HUDEP-2 (cell line): ENCODE measurements around the gene MOXD1.
A peak's percentile ranks its signal among the peaks of the same experiment; 100 is the strongest.
"Not testable (repeated sequence)": the region's sequence is repeated elsewhere in the genome, so short reads cannot be mapped to it uniquely, and the experiment has no call there.

Experiments used
- DNase-seq, 76 experiments: peaks; one replicate each; lab custom pipeline; 2025; ENCODE audit not compliant: unreplicated experiment in 76 of 76; lab: John Stamatoyannopoulos, UW

The MOXD1 gene

GRCh38 chr6:132285004-132285780 is 116.1 kb downstream of the MOXD1 start:
- DNase-seq = no peak

DNA sequence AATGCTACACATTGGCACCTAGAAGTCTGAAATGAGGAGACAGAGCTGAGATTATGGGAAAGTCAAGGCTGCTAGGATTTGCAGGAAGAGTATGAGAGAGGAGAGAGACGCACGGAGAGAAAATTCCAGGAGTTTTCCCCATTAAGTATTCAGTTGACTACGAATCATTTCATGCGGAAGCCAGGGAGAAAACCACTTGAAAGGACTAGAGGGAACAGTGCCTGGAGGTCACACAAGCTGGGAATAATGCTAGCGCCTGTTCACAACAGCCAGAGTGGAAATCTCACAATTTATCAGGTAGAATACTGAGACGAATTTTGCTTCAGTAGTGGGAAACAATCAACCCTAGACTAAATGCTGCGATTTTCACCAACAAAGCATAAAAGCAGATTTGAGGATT is 118.6 kb downstream of the MOXD1 start:
- no peak for DNase-seq

DNA sequence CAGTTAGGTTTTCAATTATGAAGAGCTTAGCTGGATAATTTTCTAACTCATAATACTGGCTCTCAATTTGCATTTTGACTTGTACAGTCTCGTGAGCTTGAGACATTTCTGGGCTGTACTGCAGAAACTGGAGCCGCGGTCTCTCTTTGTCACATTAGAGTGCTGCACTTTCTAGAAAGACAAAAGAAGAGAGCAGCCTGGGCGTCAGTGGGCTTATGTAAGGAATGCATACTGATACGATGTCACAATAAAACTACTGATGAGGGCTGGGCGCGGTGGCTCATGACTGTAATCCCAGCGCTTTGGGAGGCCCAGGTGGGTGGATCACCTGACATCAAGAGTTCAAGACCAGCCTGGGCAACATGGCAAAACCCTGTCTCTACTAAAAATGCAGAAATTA is 120.8 kb downstream of the MOXD1 start:
- DNase-seq = no peak

- peak in 67 of 76 experiments; percentile 12 to 88 (median 59) for DNase-seq
Observed at GRCh38 chr6:132279592-132280139, 121.6 kb downstream of the MOXD1 start.

- no peak for DNase-seq
Observed at GRCh38 chr6:132275066-132275970, 126.0 kb downstream of the MOXD1 start.

DNA sequence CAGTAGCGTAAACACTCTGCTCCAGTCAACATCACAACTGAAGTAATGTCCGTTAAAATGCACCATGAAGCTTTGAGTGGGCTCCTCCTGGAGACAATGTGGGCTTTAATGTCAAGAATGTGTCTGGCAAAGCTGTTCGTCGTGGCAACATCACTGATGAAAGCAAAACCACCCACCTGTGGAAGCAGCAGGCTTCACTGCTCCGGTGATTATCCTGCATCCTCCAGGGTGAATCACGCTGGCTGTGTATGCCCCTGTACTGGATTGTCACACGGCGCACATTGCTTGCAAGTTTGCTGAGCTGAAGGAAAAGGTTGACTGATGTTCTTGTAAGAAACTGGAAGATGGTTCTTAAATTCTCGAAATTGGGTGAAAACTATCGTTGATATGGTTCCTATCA is 128.5 kb downstream of the MOXD1 start:
- DNase-seq = no peak

DNA sequence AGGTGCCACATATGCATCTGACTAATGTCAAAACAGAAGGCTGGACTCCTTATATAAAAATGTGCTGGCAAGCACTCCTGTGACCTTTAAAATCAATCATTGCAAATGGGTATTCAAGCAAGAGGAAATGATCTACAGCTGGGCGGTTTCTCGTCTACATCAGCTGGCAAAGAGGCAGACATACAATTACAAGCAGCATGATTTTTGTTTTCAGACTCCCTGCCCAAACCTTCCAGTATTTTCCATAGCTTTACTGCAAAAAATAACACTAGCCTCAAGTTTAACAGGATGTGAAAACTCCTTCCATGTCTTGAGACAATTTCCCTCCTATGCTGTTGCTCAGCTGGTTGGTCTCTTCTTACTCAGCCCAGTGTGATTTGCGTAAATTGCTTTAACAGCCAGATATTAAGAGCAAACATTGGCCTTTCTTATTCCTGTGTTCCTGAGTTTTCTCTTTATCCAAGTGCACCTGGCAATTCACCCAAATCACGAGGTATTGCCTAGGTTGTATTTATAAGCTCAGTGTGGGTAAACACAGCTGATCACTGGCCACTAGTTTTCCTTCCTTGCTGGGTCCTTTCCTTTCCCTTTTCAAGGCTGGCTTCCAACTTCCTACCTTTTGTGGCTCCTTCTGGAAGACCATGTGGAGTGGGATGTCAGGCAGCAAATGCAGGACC is 130.4 kb downstream of the MOXD1 start:
- DNase-seq = no peak

GRCh38 chr6:132268666-132269065 is 132.6 kb downstream of the MOXD1 start:
- DNase-seq = not testable (repeated sequence)

- DNase-seq = no peak
Observed at GRCh38 chr6:132268209-132268608, 133.1 kb downstream of the MOXD1 start.

- no peak for DNase-seq
Observed at GRCh38 chr6:132265451-132266097, 135.7 kb downstream of the MOXD1 start.

GRCh38 chr6:132264021-132264500 is 137.2 kb downstream of the MOXD1 start:
- DNase-seq = no peak

DNA sequence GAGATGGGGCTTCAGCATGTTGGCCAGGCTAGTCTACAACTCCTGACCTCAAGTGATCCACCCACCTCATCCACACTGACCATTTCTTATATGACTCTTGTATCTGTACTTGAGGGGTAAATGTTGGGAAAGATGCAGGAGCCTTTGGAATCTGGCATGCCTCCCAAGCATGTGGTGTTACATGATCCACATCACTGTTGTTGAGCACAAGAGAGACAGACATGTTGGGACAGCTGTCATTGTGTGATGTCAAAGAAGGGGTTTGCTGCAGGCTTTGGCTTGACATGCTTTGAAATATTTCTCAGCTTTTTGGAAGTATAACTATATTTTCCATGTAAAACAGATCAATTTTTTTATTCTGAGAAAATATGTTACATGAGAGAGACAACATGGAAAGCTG is 139.9 kb downstream of the MOXD1 start:
- DNase-seq = no peak

DNA sequence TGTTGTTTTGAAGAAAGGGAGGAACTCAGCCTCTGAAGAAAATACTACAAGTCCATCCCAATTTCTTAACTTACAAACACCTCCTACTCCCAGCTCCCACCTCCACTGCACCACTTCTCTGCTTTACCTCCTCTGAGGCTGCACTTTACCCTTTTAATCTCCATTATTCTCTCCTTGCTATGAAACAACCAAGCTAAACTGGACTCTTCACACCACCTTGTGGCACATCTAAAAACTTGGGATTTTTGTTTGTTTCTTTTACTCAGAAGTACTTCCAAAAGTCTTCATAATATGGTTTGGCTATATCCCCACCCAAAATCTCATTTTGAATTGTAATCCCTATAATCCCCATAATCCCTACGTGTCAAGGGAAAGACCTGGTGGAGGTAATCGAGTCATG is 142.2 kb downstream of the MOXD1 start:
- peak in 1 of 76 experiments; percentile 14 for DNase-seq

GRCh38 chr6:132257561-132257960 is 143.7 kb downstream of the MOXD1 start:
- no peak for DNase-seq

DNA sequence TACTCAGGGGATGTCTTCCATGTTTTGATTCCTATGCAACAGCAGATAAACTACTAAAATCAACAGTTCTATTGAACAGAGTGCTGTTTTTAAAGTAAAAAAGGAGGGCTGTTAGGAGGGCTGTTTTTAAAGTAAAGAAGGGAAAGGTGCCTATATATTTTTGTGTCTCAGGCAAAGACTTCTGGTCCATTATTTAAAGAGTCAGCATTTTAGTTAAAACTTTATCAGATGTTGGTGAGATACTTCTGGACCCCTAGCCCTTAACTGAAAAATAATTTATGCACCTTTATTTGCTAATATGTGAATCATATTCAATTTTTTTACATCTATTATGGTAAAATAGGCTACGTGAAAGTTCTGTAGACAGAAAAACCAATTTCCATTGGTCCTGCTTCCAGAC is 144.8 kb downstream of the MOXD1 start:
- DNase-seq = no peak

DNA sequence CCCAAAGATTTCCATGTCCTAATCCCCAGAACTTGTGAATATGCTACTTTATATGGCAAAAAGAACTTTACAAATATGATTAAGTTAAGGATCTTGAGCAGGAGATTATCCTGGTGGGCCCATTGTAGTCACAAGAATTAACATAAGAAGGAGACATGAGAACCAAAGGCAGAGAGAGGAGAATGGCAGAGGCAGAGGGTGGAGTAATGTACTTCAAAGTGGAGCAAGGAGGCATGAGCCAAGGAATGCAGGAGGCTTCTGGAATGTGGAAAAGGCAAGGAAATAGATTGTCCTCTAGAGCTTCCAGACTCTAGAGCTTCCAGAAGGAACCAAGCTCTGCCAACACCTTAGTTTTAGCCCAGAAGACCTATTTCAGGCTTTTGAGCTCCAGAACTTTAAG is 147.4 kb downstream of the MOXD1 start:
- DNase-seq = no peak

DNA sequence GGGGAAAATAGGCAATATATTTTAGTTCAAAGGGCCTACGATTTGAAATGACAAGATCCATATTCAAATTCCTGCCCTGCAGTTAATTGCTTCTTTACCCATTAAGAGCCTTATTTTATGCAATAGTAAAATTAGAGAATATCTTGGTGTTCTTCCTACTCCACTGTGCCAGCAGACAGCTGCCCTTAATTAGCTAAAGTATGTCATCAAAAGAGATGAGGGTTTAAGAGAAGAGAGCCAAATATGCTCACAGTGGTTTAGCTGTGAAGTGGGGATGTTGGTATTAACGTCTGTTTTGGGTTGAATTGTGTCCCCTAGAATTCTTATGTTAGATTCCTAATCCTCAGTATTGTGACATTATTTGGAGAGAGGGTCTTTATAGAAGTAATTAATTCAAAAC is 148.1 kb downstream of the MOXD1 start:
- no peak for DNase-seq

DNA sequence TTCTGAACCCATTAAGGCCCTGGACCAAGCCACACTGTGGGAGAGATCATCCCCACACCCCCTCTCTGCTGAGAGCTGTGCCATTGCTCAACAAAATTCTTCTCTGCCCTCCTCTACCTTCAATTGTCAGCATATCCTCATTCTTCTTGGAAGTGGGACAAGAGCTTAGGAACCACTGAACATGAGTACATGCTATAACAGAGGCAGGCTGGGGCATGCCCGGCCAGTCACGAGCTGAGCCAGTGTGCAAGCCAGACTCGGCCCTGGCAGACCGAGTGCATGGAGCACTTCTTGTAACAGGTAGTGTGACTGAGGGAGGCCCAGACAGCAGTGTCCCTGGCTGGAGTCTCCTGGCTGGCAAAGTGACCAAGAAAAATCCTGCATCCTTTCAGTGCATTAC is 149.2 kb downstream of the MOXD1 start:
- DNase-seq = no peak

DNA sequence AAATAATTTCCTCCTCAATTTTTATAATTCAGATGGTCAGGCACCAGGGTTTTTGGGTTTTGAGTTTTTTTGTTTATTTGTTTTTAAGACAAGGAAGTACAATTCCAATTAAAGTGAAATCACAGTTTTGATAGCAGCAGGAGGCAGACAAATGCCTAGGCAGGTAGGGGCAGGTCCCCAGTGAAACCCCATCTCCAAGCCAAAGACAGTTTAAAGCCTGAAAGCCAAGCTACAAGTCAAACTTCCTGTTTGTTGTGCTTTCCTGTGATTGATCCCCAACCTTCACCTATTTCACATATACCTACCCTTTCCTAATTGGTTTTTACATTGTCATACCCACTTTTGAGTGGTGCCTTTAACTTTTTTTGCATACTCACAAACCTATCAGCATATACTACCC is 149.6 kb downstream of the MOXD1 start:
- no peak for DNase-seq

DNA sequence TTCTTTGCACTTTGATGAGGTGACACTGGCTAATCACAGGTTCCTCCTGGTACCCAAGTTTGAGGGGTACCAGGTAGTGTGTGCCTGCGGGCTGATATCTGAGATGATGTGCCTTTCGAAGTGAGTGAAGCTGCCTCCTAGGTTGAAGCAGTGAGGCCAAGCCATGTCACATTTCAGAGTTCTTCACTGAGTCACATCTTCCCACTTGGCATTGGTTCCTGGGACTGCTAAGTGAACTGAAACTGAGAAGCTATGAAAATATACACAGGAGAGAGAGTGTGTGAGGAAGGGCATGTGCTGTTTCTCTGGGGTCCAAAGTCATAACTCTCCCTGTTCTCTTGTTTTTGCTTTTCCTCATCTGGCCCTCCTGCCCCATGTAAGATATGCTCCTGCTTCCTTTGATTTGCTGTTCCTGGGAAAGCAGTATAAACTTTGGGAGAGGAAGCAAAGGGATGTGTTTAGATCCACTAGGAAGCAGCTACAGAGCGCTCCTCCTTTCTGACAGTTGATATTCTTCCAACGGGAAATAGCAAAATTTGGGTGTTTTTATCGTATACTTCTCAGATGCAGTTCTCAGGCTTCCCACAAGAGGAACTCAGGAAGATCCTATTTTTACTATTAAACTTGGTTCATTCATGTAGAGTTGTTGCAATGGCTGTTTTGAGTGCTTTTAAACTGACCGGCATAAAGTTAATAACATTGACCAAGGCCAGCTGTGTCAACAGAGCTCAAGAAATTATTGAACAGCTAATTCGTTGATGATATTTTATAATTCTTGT is 153.7 kb downstream of the MOXD1 start:
- no peak for DNase-seq
